Measurements from ENCODE around the gene ATAD3C. TPM values are rescaled to one million over a fixed set of nuclear protein-coding genes. Genes with fewer than 3 reads are reported as not detected.
"Not testable (repeated sequence)": the region's sequence is repeated elsewhere in the genome, so short reads cannot be mapped to it uniquely, and the experiment has no call there.

The ATAD3C gene
- total and polyA plus RNA-seq, 2 experiments from 2014 or later: 0.45 to 1.3 TPM

- Histone ChIP-seq H3K27ac (ENCODE audit: low read depth) (no peak overlapping the region), H3K4me2 (no peak overlapping the region), H3K4me1 (ENCODE audit: insufficient read depth) (no peaks in the 10 kb centered on the region), H3K9me2 (ENCODE audit: insufficient read depth) (no peaks in the 10 kb centered on the region), H3K4me3 (no peak overlapping the region), H3F3A (replicated peaks; ENCODE audit: low read depth) (0 out of 2 replicates have a peak, but pooled peaks cover 2% of the 10 kb centered on the region), H3K36me3 (ENCODE audit: insufficient read depth) (no peaks in the 10 kb centered on the region), H4K20me1 (replicated peaks; ENCODE audit: insufficient read depth) (no peaks in the 10 kb centered on the region), H3K27me3 (ENCODE audit: insufficient read depth) (no peaks in the 10 kb centered on the region), H3K79me2 (replicated peaks; ENCODE audit: insufficient read depth) (no peaks in the 10 kb centered on the region), H2AFZ (no peak overlapping the region)
- H3K9me3 Mint-ChIP-seq: peaks cover 5% of the 10 kb centered on the region; the same call in 1 of the 3 replicates
- H3K4me3 Mint-ChIP-seq: no peak overlapping the region; the same call in 2 of the 3 replicates
- H3K27ac Mint-ChIP-seq: no peak overlapping the region
- H3K36me3 Mint-ChIP-seq (ENCODE audit: low read depth): no peaks in the 10 kb centered on the region; the same call in 2 of the 3 replicates
- peaks cover 7% of the 10 kb centered on the region; the same call in 2 of the 3 replicates for H3K4me1 Mint-ChIP-seq
- H3K27me3 Mint-ChIP-seq (ENCODE audit: insufficient read depth, low read depth, poor library complexity): peaks cover 2% of the 10 kb centered on the region
- no peak for DNase-seq (ENCODE audit: low spot score)
- ATAC-seq: no peak
- TF ChIP-seq EZH2phosphoT487 (IDR thresholded peaks at IDR 0.05; ENCODE audit: unreplicated experiment): no peak
- no peak for TF ChIP-seq REST (IDR thresholded peaks at IDR 0.05; ENCODE audit: unreplicated experiment)
- TF ChIP-seq POLR2AphosphoS5 (IDR thresholded peaks at IDR 0.05; ENCODE audit: low read depth): no peak
- TF ChIP-seq CTCF (conservative IDR thresholded peaks at IDR 0.05; ENCODE audit: low read depth in 2 of 2): no peak
- no peak for TF ChIP-seq STAT1 (IDR thresholded peaks at IDR 0.05; ENCODE audit: unreplicated experiment)
- TF ChIP-seq NANOG (IDR thresholded peaks at IDR 0.05; ENCODE audit: borderline replicate concordance): no peak
- TF ChIP-seq ZNF331 (CRISPR knock-in tag; IDR thresholded peaks at IDR 0.05; ENCODE audit: low read depth): no peak
- TF ChIP-seq EZH2 (IDR thresholded peaks at IDR 0.05; ENCODE audit: low read depth, unreplicated experiment): no peak
- TF ChIP-seq ZNF462 (CRISPR knock-in tag; IDR thresholded peaks at IDR 0.05): no peak
Measured at GRCh38 chr1:1507305-1507704, 57.8 kb downstream of the ATAD3C start.

- not testable (repeated sequence) for H3K27me3 ChIP-seq (ENCODE audit: insufficient read depth); H3K4me1 ChIP-seq (ENCODE audit: insufficient read depth); H3K9me2 ChIP-seq (ENCODE audit: insufficient read depth); H3F3A ChIP-seq (replicated peaks; ENCODE audit: low read depth); H3K4me3 ChIP-seq; H3K4me1 Mint-ChIP-seq; H3K4me3 Mint-ChIP-seq; H3K27ac Mint-ChIP-seq; H3K27me3 Mint-ChIP-seq (ENCODE audit: insufficient read depth, low read depth, poor library complexity); H3K9me3 Mint-ChIP-seq; H2AFZ ChIP-seq; H3K79me2 ChIP-seq (replicated peaks; ENCODE audit: insufficient read depth); H3K4me2 ChIP-seq; H4K20me1 ChIP-seq (replicated peaks; ENCODE audit: insufficient read depth); H3K27ac ChIP-seq (ENCODE audit: low read depth); DNase-seq (ENCODE audit: low spot score); H3K36me3 Mint-ChIP-seq (ENCODE audit: low read depth); ATAC-seq; H3K36me3 ChIP-seq (ENCODE audit: insufficient read depth)
Measured at GRCh38 chr1:1508775-1509464, 59.4 kb downstream of the ATAD3C start.

Measured in GM23338 (cell line).